Activated CD8-positive, alpha-beta T cell treated with anti-CD3 and anti-CD28 coated beads for 36 hours (primary cell): ENCODE measurements around the gene UBE2G2. TPM values are rescaled to one million over a fixed set of nuclear protein-coding genes. Genes with fewer than 3 reads are reported as not detected.

Source experiments
- ATAC-seq: fragments of 200-7000 bp; cut with Tn5 transposase; one replicate; pipeline ENCODE4 v1.10.0; 2021; ENCODE audit warnings: mild to moderate bottlenecking, moderate library complexity
- CTCF ChIA-PET: fragments of 350-600 bp; sonication (Branson Sonifier 250); formaldehyde crosslinking; loops from one replicate; lab custom pipeline; 2021; ENCODE audit warnings: antibody characterized with exemption; lab: Charles Lee
- POLR2A ChIA-PET: fragments of 350-600 bp; sonication (Branson Sonifier 250); formaldehyde crosslinking; loops from one replicate; lab custom pipeline; 2021; ENCODE audit warnings: antibody characterized with exemption; lab: Charles Lee
- DNase-seq: peaks from one replicate; pipeline ENCODE4 v3.0.0-alpha.2; 2020
- H3K27ac Mint-ChIP-seq: one replicate; pipeline ENCODE4 v1.8.0; 2021; ENCODE audit warnings: mild to moderate bottlenecking, mixed read lengths
- H3K27me3 Mint-ChIP-seq: one replicate; pipeline ENCODE4 v1.8.0; 2021; ENCODE audit warnings: mixed read lengths
- H3K36me3 Mint-ChIP-seq: one replicate; pipeline ENCODE4 v1.8.0; 2021; ENCODE audit warnings: low read depth, mixed read lengths
- H3K4me1 Mint-ChIP-seq: one replicate; pipeline ENCODE4 v1.8.0; 2021; ENCODE audit warnings: low read depth, mixed read lengths
- H3K4me3 Mint-ChIP-seq: one replicate; pipeline ENCODE4 v1.8.0; 2021; ENCODE audit warnings: mild to moderate bottlenecking, moderate library complexity, mixed read lengths
- H3K9me3 Mint-ChIP-seq: one replicate; pipeline ENCODE4 v1.8.0; 2021; ENCODE audit warnings: mixed read lengths
- CTCF ChIP-seq: fragments of 200-600 bp; IDR thresholded peaks from one replicate; pipeline ENCODE4 v1.8.0; 2022; ENCODE audit warnings: antibody characterized with exemption, mild to moderate bottlenecking
- intact Hi-C: fragments of 100-400 bp; cut with micrococcal nuclease; formaldehyde crosslinking; loops from one replicate; pipeline ENCODE4 v1.10.0; 2022
- total RNA-seq, 2 experiments: library from RNA; stranded (reverse); gene quantifications; one replicate each; pipeline ENCODE4 v1.2.3, GENCODE V29; 2021

UBE2G2 gene
- total RNA-seq, 2 experiments from 2014 or later: 113 to 115 TPM

GRCh38 chr21:44756423-44757185 lies 45.0 kb downstream of the UBE2G2 start:
- peaks cover 2% of the 10 kb centered on the region for H3K27me3 Mint-ChIP-seq
- no peak overlapping the region for H3K4me3 Mint-ChIP-seq
- peaks cover 2% of the 10 kb centered on the region for H3K4me1 Mint-ChIP-seq
- H3K27ac Mint-ChIP-seq: no peak overlapping the region
- intact Hi-C loops: no loop called here
- CTCF ChIA-PET: no interaction called here
- ATAC-seq: no peak
- no peak for TF ChIP-seq CTCF
- no peak for DNase-seq
- no peaks in the 10 kb centered on the region for H3K36me3 Mint-ChIP-seq
- no peaks in the 10 kb centered on the region for H3K9me3 Mint-ChIP-seq
- POLR2A ChIA-PET: no interaction called here

- no peaks in the 10 kb centered on the region for H3K4me1 Mint-ChIP-seq
- TF ChIP-seq CTCF: no peak
- DNase-seq (no peak), ATAC-seq (no peak)
- ChIA-PET POLR2A (no interaction called here), CTCF (interaction anchor here (1.0 to 1.2 kb wide), 2 partner anchors 38 to 244 kb away, joined by 3 to 4 read pairs; no protein-coding TSS in a partner anchor)
- no peak overlapping the region for H3K27ac Mint-ChIP-seq
- intact Hi-C loops: no loop called here
- no peaks in the 10 kb centered on the region for H3K9me3 Mint-ChIP-seq
- H3K36me3 Mint-ChIP-seq: no peaks in the 10 kb centered on the region
- peaks cover 8% of the 10 kb centered on the region for H3K27me3 Mint-ChIP-seq
- H3K4me3 Mint-ChIP-seq: no peak overlapping the region
These were observed 46.4 kb downstream of the UBE2G2 start for GRCh38 chr21:44755227-44755626.

DNA sequence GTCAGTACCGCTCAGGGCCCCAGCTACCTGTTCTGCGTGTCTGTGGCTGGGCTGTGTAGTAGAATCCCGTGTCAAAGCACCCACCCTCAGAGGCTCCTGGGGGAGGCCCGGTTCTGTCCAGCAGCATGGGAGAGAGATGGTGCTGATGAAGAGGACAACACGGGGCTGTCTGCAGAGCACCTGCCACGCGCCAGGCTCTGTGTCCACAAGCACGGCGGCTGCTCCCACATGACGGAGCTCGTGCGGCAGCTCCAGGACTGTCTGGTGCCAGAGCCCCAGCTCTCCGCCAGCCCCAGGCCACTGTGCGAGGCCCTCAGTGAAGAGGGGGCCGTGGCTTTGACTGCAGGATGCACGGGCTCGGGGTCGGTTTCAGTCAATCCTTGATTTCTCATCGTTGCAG lies 48.3 kb downstream of the UBE2G2 start:
- Mint-ChIP-seq H3K4me3 (no peak overlapping the region), H3K27me3 (peaks cover 8% of the 10 kb centered on the region), H3K36me3 (no peaks in the 10 kb centered on the region), H3K27ac (no peak overlapping the region), H3K4me1 (no peaks in the 10 kb centered on the region), H3K9me3 (no peaks in the 10 kb centered on the region)
- no peak for DNase-seq
- ATAC-seq: no peak
- TF ChIP-seq CTCF: no peak
- ChIA-PET POLR2A (interaction anchor here (0.9 kb wide), 1 partner anchor 121 kb away, joined by 3 read pairs; no protein-coding TSS in a partner anchor), CTCF (interaction anchor here (1.1 to 1.6 kb wide), 2 partner anchors 11 to 243 kb away, joined by 4 read pairs; no protein-coding TSS in a partner anchor)
- intact Hi-C loops: no loop called here

DNA sequence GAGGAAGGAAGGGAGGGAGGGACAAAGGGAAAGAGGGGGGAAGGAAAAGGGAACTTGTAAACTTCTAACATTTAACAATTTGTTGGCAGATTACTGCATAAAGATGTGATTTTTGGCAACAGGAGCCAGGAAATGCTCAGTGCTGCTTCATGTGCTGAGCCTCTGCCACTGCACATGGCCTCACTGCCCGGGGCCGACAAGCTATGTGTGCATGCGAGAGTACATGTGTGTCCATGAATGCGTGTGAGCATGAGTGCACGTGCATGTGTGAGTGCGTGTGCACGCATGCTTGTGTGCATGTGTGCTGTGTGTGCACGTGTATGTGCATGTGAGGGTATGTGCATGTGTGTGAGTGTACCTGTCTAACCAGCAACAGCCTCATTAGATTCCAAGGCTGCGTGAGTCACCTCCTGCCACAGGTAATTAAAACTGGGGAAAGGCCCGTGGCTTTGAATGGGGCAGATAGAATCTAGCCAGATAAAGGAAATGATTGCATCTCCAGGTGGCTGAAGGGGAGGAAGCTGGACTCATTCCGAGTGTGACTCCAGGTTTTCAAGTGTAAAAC lies 48.9 kb downstream of the UBE2G2 start:
- H3K9me3 Mint-ChIP-seq: no peaks in the 10 kb centered on the region
- ChIA-PET CTCF (interaction anchor here (1.6 kb wide), 1 partner anchor 10 kb away, joined by 4 read pairs; no protein-coding TSS in a partner anchor), POLR2A (interaction anchor here (0.9 kb wide), 1 partner anchor 121 kb away, joined by 3 read pairs; no protein-coding TSS in a partner anchor)
- DNase-seq (no peak), ATAC-seq (no peak)
- TF ChIP-seq CTCF: no peak
- H3K4me3 Mint-ChIP-seq: no peak overlapping the region
- H3K27ac Mint-ChIP-seq: no peak overlapping the region
- intact Hi-C loops: no loop called here
- H3K36me3 Mint-ChIP-seq: no peaks in the 10 kb centered on the region
- peaks cover 8% of the 10 kb centered on the region for H3K27me3 Mint-ChIP-seq
- H3K4me1 Mint-ChIP-seq: no peaks in the 10 kb centered on the region
